GM12878 (cell line): ENCODE measurements around the gene IFITM2. TPM values are rescaled to one million over a fixed set of nuclear protein-coding genes. Genes with fewer than 3 reads are reported as not detected.

ENCODE experiments used
- ATAC-seq: fragments of 200-7000 bp; cut with Tn5 transposase; 3 replicates; pipeline ENCODE4 v1.9.1; 2020; ENCODE audit warnings: mild to moderate bottlenecking, moderate library complexity
- BruUV-seq: library from RNA; stranded (reverse); fragments of 400-500 nt; replicated peaks from 2 replicates; lab custom pipeline; 2021; lab: Mats Ljungman, UMichigan
- CTCF ChIA-PET: fragments of 300-600 bp; sonication (Branson Sonifier 250); formaldehyde crosslinking; extraction: SDS; loops from one replicate; lab custom pipeline; 2021; ENCODE audit warnings: inconsistent platforms; lab: Yijun Ruan, JAX
- POLR2A ChIA-PET: fragments of 350-600 bp; formaldehyde crosslinking; extraction: SDS; loops from one replicate; lab custom pipeline; 2021; ENCODE audit warnings: inconsistent platforms; lab: Charles Lee
- RAD21 ChIA-PET: fragments of 300-600 bp; sonication (Branson Sonifier 250); formaldehyde crosslinking; loops from one replicate; lab custom pipeline; 2023; ENCODE audit warnings: antibody characterized with exemption; ENCODE audit not compliant: unreplicated experiment; lab: Charles Lee
- SMC1A ChIA-PET: fragments of 300-600 bp; sonication (Branson Sonifier 250); formaldehyde crosslinking; loops from one replicate; lab custom pipeline; 2023; ENCODE audit not compliant: unreplicated experiment, uncharacterized antibody; lab: Charles Lee
- DNase-seq: peaks from one replicate; pipeline ENCODE4 v3.0.0-alpha.2; 2011; ENCODE audit warnings: low read depth, low spot score
- FAIRE-seq: peaks from 3 replicates; lab custom pipeline; 2011; peaks lifted over from hg19 to GRCh38; lab: Jason Lieb, UNC
- H2AFZ ChIP-seq: 2 replicates; pipeline ENCODE4 v1.6.0; 2011; ENCODE audit warnings: low read depth, low read length, control low read depth; ENCODE audit not compliant: control insufficient read depth
- H3K27ac ChIP-seq: 2 replicates; pipeline ENCODE4 v1.5.1; 2011; ENCODE audit warnings: control low read depth; ENCODE audit not compliant: control insufficient read depth, insufficient read depth
- H3K27me3 ChIP-seq, 2 experiments: replicated peaks in 1 of 2; 2 replicates each; pipeline versions ENCODE4 v1.6.0 to v1.6.1; 2011; ENCODE audit warnings: low read length in 1 of 2; ENCODE audit not compliant: control insufficient read depth in 2 of 2, insufficient read depth in 2 of 2
- H3K36me3 ChIP-seq, 2 experiments: 2 replicates each; pipeline ENCODE4 v1.5.1; 2011; ENCODE audit warnings: low read length in 1 of 2; ENCODE audit not compliant: control insufficient read depth in 2 of 2, insufficient read depth in 2 of 2
- H3K4me1 ChIP-seq: 2 replicates; pipeline ENCODE4 v1.6.1; 2011; ENCODE audit warnings: mild to moderate bottlenecking, low read length, moderate library complexity, mixed read lengths; ENCODE audit not compliant: control insufficient read depth, insufficient read depth
- H3K4me2 ChIP-seq: 2 replicates; pipeline ENCODE4 v1.6.0; 2011; ENCODE audit warnings: control low read depth; ENCODE audit not compliant: control insufficient read depth, insufficient read depth
- H3K4me3 ChIP-seq: fragments of 200-600 bp; sonication (generic); 2 replicates; pipeline ENCODE4 v1.5.1; 2016
- H3K79me2 ChIP-seq: 2 replicates; pipeline ENCODE4 v1.6.0; 2011; ENCODE audit warnings: low read length; ENCODE audit not compliant: control insufficient read depth, insufficient read depth
- H3K9ac ChIP-seq: 2 replicates; pipeline ENCODE4 v1.8.0; 2011; ENCODE audit warnings: low read length, control low read depth, mixed read lengths; ENCODE audit not compliant: control insufficient read depth, insufficient read depth
- H3K9me3 ChIP-seq: replicated peaks from 3 replicates; pipeline ENCODE4 v1.5.1; 2011; ENCODE audit warnings: mild to moderate bottlenecking, low read length; ENCODE audit not compliant: control insufficient read depth, insufficient read depth
- H4K20me1 ChIP-seq: 2 replicates; pipeline ENCODE4 v1.6.0; 2011; ENCODE audit not compliant: control insufficient read depth, insufficient read depth
- ATF7 ChIP-seq: fragments of 450-650 bp; IDR thresholded peaks from 2 replicates; pipeline ENCODE4 v1.6.1; 2016; ENCODE audit warnings: low read depth, mild to moderate bottlenecking
- BRCA1 ChIP-seq: IDR thresholded peaks from 2 replicates; pipeline ENCODE4 v1.6.1; 2011; ENCODE audit warnings: low read depth, low read length, improper control_type of control experiment
- CEBPB ChIP-seq, 2 experiments: fragments of 150-350 bp in 1 of 2; IDR thresholded peaks; 2 replicates each; pipeline ENCODE4 v1.6.1; 2012 to 2014; ENCODE audit warnings: low read depth in 2 of 2, low read length in 2 of 2, borderline replicate concordance in 1 of 2, inconsistent platforms in 1 of 2
- EED ChIP-seq: sonication (generic); IDR thresholded peaks from 2 replicates; pipeline ENCODE4 v1.6.1; 2016; ENCODE audit warnings: antibody characterized with exemption, low read depth
- NFYB ChIP-seq: IDR thresholded peaks from 2 replicates; pipeline ENCODE4 v1.6.1; 2011; ENCODE audit warnings: low read depth, mild to moderate bottlenecking, low read length, improper control_type of control experiment, moderate library complexity; ENCODE audit not compliant: insufficient read depth
- SIN3A ChIP-seq: IDR thresholded peaks from 2 replicates; pipeline ENCODE4 v1.6.1; 2012; ENCODE audit warnings: low read depth, low read length, improper control_type of control experiment
- TCF12 ChIP-seq: IDR thresholded peaks from 2 replicates; pipeline ENCODE4 v1.6.1; 2011; ENCODE audit warnings: low read depth, mild to moderate bottlenecking, low read length
- YY1 ChIP-seq: IDR thresholded peaks from 2 replicates; pipeline ENCODE4 v1.6.1; 2011; ENCODE audit warnings: low read depth, mild to moderate bottlenecking, low read length
- WGBS: methylation state at CpG from one replicate; pipeline ENCODE4 v1.1.6; 2016; ENCODE audit warnings: low lambda C conversion rate; ENCODE audit not compliant: insufficient replicate concordance, insufficient coverage; ENCODE audit errors: missing lambda C conversion rate; 5-methylcytosine and 5-hydroxymethylcytosine counted together
- in situ Hi-C: fragments of 300-500 bp; cut with MboI; formaldehyde crosslinking; loops from 9 replicates; pipeline ENCODE4 v1.14.3; 2018; ENCODE audit warnings: mixed read lengths
- intact Hi-C: fragments of 100-400 bp; cut with micrococcal nuclease; formaldehyde crosslinking; loops from one replicate; pipeline ENCODE4 v1.14.2; 2022; ENCODE audit not compliant: unreplicated experiment
- polyA plus RNA-seq, 11 experiments: library from polyadenylated mRNA; depleted of rRNA in 4 of 11; unstranded in 6 of 11; stranded (reverse) in 5 of 11; fragments of >200 nt; fragmentation: Nextera tagmentation in 4 of 11; fragmentation: Illumina TruSeq in 1 of 11; extraction: Ambion mirVana in 4 of 11; extraction: Trizol in 1 of 11; gene quantifications; 1 replicate in 1 of 11; 2 replicates in 10 of 11; pipeline versions ENCODE4 v1.2.1 to v1.2.3, GENCODE V29; 2011 to 2016; ENCODE audit warnings: inconsistent platforms in 2 of 11, missing spikeins in 2 of 11, low read depth in 1 of 11
- total RNA-seq, 4 experiments: library from RNA; depleted of rRNA in 3 of 4; stranded (reverse); fragments of >200 nt in 3 of 4; fragmentation: Illumina TruSeq in 1 of 4; extraction: Trizol in 1 of 4; gene quantifications; 2 replicates each; pipeline versions ENCODE4 v1.2.1 to v1.2.3, GENCODE V29; 2013 to 2021
- TF ChIP-seq, protein P1 (sequence below): fragments of 450-650 bp; IDR thresholded peaks from 2 replicates; pipeline ENCODE4 v1.6.1; 2017; ENCODE audit warnings: borderline replicate concordance
- TF ChIP-seq, protein P2 (sequence below): fragments of 450-650 bp; IDR thresholded peaks from 2 replicates; pipeline ENCODE4 v1.6.1; 2018; ENCODE audit warnings: mild to moderate bottlenecking, low read depth, moderate library complexity; ENCODE audit not compliant: partially characterized antibody
- TF ChIP-seq, protein P3 (sequence below): IDR thresholded peaks from 2 replicates; pipeline ENCODE4 v1.6.1; 2011; ENCODE audit warnings: mild to moderate bottlenecking, low read depth, low read length, moderate library complexity; ENCODE audit not compliant: insufficient replicate concordance

Gene IFITM2
- total and polyA plus RNA-seq, 10 of the 15 experiments (the other 5 are each of a cell fraction or from before 2014, with no cell fraction given): 116 to 3,672 (median 724) TPM

DNA sequence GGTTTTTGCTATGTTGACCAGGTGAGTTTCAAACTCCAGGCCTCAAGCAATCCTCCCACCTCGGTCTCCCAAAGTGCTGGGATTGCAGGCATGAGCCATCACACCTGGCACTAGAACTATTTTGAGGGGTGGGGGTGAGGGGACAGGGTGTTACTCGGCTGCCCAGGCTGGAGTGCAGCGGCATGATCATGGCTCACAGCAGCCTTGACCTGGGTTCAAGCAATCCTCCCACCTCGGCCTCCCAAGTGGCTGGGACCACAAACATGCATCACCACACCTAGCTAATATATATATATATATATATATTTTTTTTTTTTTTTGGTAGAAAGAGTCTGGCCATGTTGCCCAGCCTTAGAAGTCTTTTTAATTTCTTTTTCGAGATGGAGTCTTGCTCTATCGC is 30.1 kb downstream of the IFITM2 start:
- no peak overlapping the region for H3K27ac ChIP-seq
- H3K4me2 ChIP-seq: no peak overlapping the region
- ChIA-PET CTCF (interaction anchor here (3.2 kb wide), 1 partner anchor 11 kb away, joined by 17 read pairs; no protein-coding TSS in a partner anchor), POLR2A (interaction anchor here (0.6 to 2.7 kb wide), 2 partner anchors 11 to 65 kb away, joined by 6 to 17 read pairs; no protein-coding TSS in a partner anchor), RAD21 (no interaction called here), SMC1A (interaction anchor here (1.0 to 2.5 kb wide), 2 partner anchors 11 to 16 kb away, joined by 3 to 15 read pairs; no protein-coding TSS in a partner anchor)
- H3K4me3 ChIP-seq: no peak overlapping the region
- ATAC-seq: no peak
- peaks cover 2% of the 10 kb centered on the region for H3K4me1 ChIP-seq
- no peak for FAIRE-seq
- WGBS: 72% methylated on average over 6 of the region's 6 CpGs
- DNase-seq: no peak
- in situ Hi-C loops (no loop called here), intact Hi-C loops (no loop called here)
- peaks cover 2% of the 10 kb centered on the region; the same call in 2 of the 3 replicates for H3K9me3 ChIP-seq
- no peak overlapping the region for H3K9ac ChIP-seq
- no peak for TF ChIP-seq BRCA1
- no peak for TF ChIP-seq NFYB
- no peak for TF ChIP-seq EED
- no peak for TF ChIP-seq CEBPB (IDR thresholded peaks at IDR 0.05; ENCODE audit: borderline replicate concordance in 1 of 2, low read depth in 2 of 2, low read length in 2 of 2)
- TF ChIP-seq ATF7: no peak
- TF ChIP-seq, protein P1, sequence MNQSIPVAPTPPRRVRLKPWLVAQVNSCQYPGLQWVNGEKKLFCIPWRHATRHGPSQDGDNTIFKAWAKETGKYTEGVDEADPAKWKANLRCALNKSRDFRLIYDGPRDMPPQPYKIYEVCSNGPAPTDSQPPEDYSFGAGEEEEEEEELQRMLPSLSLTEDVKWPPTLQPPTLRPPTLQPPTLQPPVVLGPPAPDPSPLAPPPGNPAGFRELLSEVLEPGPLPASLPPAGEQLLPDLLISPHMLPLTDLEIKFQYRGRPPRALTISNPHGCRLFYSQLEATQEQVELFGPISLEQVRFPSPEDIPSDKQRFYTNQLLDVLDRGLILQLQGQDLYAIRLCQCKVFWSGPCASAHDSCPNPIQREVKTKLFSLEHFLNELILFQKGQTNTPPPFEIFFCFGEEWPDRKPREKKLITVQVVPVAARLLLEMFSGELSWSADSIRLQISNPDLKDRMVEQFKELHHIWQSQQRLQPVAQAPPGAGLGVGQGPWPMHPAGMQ: no peak
- TF ChIP-seq, protein P2, sequence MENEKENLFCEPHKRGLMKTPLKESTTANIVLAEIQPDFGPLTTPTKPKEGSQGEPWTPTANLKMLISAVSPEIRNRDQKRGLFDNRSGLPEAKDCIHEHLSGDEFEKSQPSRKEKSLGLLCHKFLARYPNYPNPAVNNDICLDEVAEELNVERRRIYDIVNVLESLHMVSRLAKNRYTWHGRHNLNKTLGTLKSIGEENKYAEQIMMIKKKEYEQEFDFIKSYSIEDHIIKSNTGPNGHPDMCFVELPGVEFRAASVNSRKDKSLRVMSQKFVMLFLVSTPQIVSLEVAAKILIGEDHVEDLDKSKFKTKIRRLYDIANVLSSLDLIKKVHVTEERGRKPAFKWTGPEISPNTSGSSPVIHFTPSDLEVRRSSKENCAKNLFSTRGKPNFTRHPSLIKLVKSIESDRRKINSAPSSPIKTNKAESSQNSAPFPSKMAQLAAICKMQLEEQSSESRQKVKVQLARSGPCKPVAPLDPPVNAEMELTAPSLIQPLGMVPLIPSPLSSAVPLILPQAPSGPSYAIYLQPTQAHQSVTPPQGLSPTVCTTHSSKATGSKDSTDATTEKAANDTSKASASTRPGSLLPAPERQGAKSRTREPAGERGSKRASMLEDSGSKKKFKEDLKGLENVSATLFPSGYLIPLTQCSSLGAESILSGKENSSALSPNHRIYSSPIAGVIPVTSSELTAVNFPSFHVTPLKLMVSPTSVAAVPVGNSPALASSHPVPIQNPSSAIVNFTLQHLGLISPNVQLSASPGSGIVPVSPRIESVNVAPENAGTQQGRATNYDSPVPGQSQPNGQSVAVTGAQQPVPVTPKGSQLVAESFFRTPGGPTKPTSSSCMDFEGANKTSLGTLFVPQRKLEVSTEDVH: no peak
- no peak for TF ChIP-seq YY1
- TF ChIP-seq, protein P3, sequence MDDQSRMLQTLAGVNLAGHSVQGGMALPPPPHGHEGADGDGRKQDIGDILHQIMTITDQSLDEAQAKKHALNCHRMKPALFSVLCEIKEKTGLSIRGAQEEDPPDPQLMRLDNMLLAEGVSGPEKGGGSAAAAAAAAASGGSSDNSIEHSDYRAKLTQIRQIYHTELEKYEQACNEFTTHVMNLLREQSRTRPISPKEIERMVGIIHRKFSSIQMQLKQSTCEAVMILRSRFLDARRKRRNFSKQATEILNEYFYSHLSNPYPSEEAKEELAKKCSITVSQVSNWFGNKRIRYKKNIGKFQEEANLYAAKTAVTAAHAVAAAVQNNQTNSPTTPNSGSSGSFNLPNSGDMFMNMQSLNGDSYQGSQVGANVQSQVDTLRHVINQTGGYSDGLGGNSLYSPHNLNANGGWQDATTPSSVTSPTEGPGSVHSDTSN: no peak
- no peak for TF ChIP-seq SIN3A
- no peak for TF ChIP-seq TCF12
- H4K20me1 ChIP-seq: no peaks in the 10 kb centered on the region
- H3K36me3 ChIP-seq: no peaks in the 10 kb centered on the region
- H3K79me2 ChIP-seq: no peaks in the 10 kb centered on the region
- no peak overlapping the region for H2AFZ ChIP-seq
- H3K27me3 ChIP-seq: no peaks in the 10 kb centered on the region
- BruUV-seq: no TSS peak
